Caco-2 (cell line): ENCODE data around the gene SLC6A17. TPM values are rescaled to one million over a fixed set of nuclear protein-coding genes. Genes with fewer than 3 reads are reported as not detected.

Source experiments
- BruUV-seq: library from RNA; stranded (reverse); fragments of 400-500 nt; replicated peaks from 2 replicates; lab custom pipeline; 2021; lab: Mats Ljungman, UMichigan
- CTCF ChIA-PET: fragments of 300-600 bp; sonication (Branson Sonifier 250); formaldehyde crosslinking; loops from one replicate; lab custom pipeline; 2022; ENCODE audit warnings: antibody characterized with exemption; lab: Charles Lee
- POLR2A ChIA-PET: fragments of 300-600 bp; sonication (Branson Sonifier 250); formaldehyde crosslinking; loops from one replicate; lab custom pipeline; 2022; ENCODE audit warnings: antibody characterized with exemption; lab: Charles Lee
- DNase-seq, 2 experiments: peaks; one replicate each; pipeline versions ENCODE4 v3.0.0 to v3.0.0-alpha.2; 2020 to 2022
- H3K27me3 ChIP-seq: replicated peaks from 2 replicates; pipeline ENCODE4 v1.6.0; 2011; ENCODE audit warnings: low read length; ENCODE audit not compliant: control insufficient read depth, insufficient read depth
- H3K36me3 ChIP-seq: 2 replicates; pipeline ENCODE4 v1.5.1; 2011; ENCODE audit warnings: low read length; ENCODE audit not compliant: control insufficient read depth, insufficient read depth
- H3K4me1 ChIP-seq: fragments of 250-450 bp; sonication (Bioruptor Pico); 2 replicates; pipeline ENCODE4 v1.5.1; 2020; ENCODE audit warnings: mild to moderate bottlenecking
- H3K4me3 ChIP-seq: 2 replicates; pipeline ENCODE4 v1.5.1; 2011; ENCODE audit warnings: low read depth, mild to moderate bottlenecking, control low read depth, low read length
- H3K9me3 ChIP-seq: fragments of 250-450 bp; sonication (Bioruptor Pico); 2 replicates; pipeline ENCODE4 v1.5.1; 2020; ENCODE audit warnings: mild to moderate bottlenecking, moderate library complexity
- H3K27ac Mint-ChIP-seq: one replicate; pipeline ENCODE4 v1.8.0; 2022; ENCODE audit warnings: mixed read lengths; ENCODE audit not compliant: unreplicated experiment
- H3K27me3 Mint-ChIP-seq: one replicate; pipeline ENCODE4 v1.8.0; 2022; ENCODE audit warnings: mixed read lengths; ENCODE audit not compliant: insufficient read depth, unreplicated experiment
- H3K36me3 Mint-ChIP-seq: one replicate; pipeline ENCODE4 v1.8.0; 2022; ENCODE audit warnings: mild to moderate bottlenecking, mixed read lengths; ENCODE audit not compliant: insufficient read depth, unreplicated experiment
- H3K4me1 Mint-ChIP-seq: one replicate; pipeline ENCODE4 v1.8.0; 2022; ENCODE audit warnings: low read depth, mixed read lengths; ENCODE audit not compliant: unreplicated experiment
- H3K4me3 Mint-ChIP-seq: one replicate; pipeline ENCODE4 v1.8.0; 2022; ENCODE audit warnings: mild to moderate bottlenecking, moderate library complexity, mixed read lengths; ENCODE audit not compliant: unreplicated experiment
- H3K9me3 Mint-ChIP-seq: one replicate; pipeline ENCODE4 v1.8.0; 2022; ENCODE audit warnings: mixed read lengths; ENCODE audit not compliant: unreplicated experiment
- intact Hi-C: fragments of 100-400 bp; cut with micrococcal nuclease; formaldehyde crosslinking; loops from one replicate; pipeline ENCODE4 v1.10.0; 2022; ENCODE audit not compliant: unreplicated experiment
- total RNA-seq: library from RNA; stranded (reverse); gene quantifications from 2 replicates; pipeline ENCODE4 v1.2.3, GENCODE V29; 2022
- TF ChIP-seq, protein P1 (sequence below), 2 experiments: fragments of 200-600 bp in 1 of 2; IDR thresholded peaks; 1 replicate in 1 of 2; 2 replicates in 1 of 2; pipeline versions ENCODE4 v1.5.1 to v1.8.0; 2011 to 2022; ENCODE audit warnings: antibody characterized with exemption in 1 of 2, control low read depth in 1 of 2, inconsistent platforms in 1 of 2, low read depth in 1 of 2, low read length in 1 of 2, mild to moderate bottlenecking in 1 of 2, moderate library complexity in 1 of 2; ENCODE audit not compliant: insufficient read depth in 1 of 2, severe bottlenecking in 1 of 2, unreplicated experiment in 1 of 2

SLC6A17 gene
- total RNA-seq, 1 experiment from 2014 or later, result not detected

DNA sequence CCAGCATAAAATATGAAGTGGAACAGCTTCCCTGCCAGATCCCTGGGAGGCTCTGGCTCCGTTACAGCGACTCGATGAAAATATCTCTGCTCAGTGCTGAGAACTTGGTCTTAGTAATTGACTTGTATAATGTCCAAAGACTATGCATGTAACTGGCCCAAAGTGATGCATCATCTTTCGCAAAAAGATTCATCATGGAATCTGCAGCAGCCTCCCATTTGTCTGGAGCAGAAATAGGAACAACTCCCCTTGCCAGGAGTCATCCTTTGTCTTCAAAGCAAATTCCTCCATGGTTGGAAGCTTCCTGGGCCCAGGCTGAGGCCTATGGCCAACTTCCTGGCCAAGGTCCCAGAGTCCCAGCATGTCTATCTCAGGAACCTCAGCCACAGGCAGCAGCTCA is 16.9 kb upstream of the SLC6A17 start:
- Mint-ChIP-seq H3K4me1 (no peaks in the 10 kb centered on the region), H3K9me3 (no peaks in the 10 kb centered on the region), H3K36me3 (peaks cover 5% of the 10 kb centered on the region), H3K27ac (no peak overlapping the region), H3K27me3 (peaks cover 11% of the 10 kb centered on the region), H3K4me3 (no peak overlapping the region)
- ChIA-PET CTCF (no interaction called here), POLR2A (no interaction called here)
- no TSS peak for BruUV-seq
- TF ChIP-seq, protein P1, sequence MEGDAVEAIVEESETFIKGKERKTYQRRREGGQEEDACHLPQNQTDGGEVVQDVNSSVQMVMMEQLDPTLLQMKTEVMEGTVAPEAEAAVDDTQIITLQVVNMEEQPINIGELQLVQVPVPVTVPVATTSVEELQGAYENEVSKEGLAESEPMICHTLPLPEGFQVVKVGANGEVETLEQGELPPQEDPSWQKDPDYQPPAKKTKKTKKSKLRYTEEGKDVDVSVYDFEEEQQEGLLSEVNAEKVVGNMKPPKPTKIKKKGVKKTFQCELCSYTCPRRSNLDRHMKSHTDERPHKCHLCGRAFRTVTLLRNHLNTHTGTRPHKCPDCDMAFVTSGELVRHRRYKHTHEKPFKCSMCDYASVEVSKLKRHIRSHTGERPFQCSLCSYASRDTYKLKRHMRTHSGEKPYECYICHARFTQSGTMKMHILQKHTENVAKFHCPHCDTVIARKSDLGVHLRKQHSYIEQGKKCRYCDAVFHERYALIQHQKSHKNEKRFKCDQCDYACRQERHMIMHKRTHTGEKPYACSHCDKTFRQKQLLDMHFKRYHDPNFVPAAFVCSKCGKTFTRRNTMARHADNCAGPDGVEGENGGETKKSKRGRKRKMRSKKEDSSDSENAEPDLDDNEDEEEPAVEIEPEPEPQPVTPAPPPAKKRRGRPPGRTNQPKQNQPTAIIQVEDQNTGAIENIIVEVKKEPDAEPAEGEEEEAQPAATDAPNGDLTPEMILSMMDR (IDR thresholded peaks at IDR 0.05; ENCODE audit: insufficient read depth in 1 of 2, low read depth in 1 of 2, low read length in 1 of 2, severe bottlenecking in 1 of 2, unreplicated experiment in 1 of 2), result no peak
- Histone ChIP-seq H3K4me3 (no peak overlapping the region), H3K9me3 (no peaks in the 10 kb centered on the region), H3K4me1 (no peaks in the 10 kb centered on the region), H3K36me3 (no peaks in the 10 kb centered on the region), H3K27me3 (no peaks in the 10 kb centered on the region)
- DNase-seq, result no peak
- intact Hi-C loops, result no loop called here

DNA sequence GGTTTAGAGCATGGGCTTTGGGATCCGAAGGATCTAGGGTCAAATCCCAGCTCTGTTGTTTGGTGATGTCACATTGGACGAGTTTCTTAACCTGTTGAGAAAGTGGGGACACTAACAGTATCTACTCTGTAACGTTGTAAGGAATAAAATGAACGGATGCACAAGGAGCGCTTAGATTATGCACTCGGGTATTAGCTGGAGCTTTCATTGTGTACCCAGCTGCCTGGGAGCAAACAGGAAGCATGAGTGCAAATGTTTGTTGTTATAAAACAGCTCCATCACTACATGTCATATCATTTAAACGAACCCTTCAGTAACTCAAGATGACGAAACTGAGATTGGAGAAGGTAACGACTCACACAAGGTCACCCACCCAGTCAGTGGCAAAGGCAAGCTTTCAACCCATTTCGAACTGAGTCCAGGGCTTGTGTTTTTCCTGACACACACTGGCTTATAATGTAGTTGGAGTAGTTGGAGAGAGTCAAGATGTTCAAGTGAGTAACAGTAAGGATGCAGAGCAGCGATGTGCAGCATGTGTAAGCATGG is 16.2 kb upstream of the SLC6A17 start:
- no peak for DNase-seq
- Mint-ChIP-seq H3K27me3 (peaks cover 13% of the 10 kb centered on the region), H3K4me3 (no peak overlapping the region), H3K36me3 (peaks cover 5% of the 10 kb centered on the region), H3K27ac (no peak overlapping the region), H3K9me3 (no peaks in the 10 kb centered on the region), H3K4me1 (no peaks in the 10 kb centered on the region)
- H3K27me3 ChIP-seq, result no peaks in the 10 kb centered on the region
- no peaks in the 10 kb centered on the region for H3K4me1 ChIP-seq
- TF ChIP-seq, protein P1 (IDR thresholded peaks at IDR 0.05; ENCODE audit: insufficient read depth in 1 of 2, low read depth in 1 of 2, low read length in 1 of 2, severe bottlenecking in 1 of 2, unreplicated experiment in 1 of 2), result no peak
- no peak overlapping the region for H3K4me3 ChIP-seq
- no TSS peak for BruUV-seq
- no peaks in the 10 kb centered on the region for H3K36me3 ChIP-seq
- H3K9me3 ChIP-seq, result no peaks in the 10 kb centered on the region
- POLR2A ChIA-PET, result no interaction called here
- intact Hi-C loops, result no loop called here
- CTCF ChIA-PET, result interaction anchor here (0.7 kb wide), 1 partner anchor 74 kb away, joined by 3 read pairs; no protein-coding TSS in a partner anchor

GRCh38 chr1:110135246-110135645 is 15.0 kb upstream of the SLC6A17 start:
- Mint-ChIP-seq H3K4me3 (no peak overlapping the region), H3K27me3 (peaks cover 16% of the 10 kb centered on the region), H3K27ac (no peak overlapping the region), H3K4me1 (no peaks in the 10 kb centered on the region), H3K36me3 (peaks cover 5% of the 10 kb centered on the region), H3K9me3 (no peaks in the 10 kb centered on the region)
- TF ChIP-seq, protein P1 (IDR thresholded peaks at IDR 0.05; ENCODE audit: insufficient read depth in 1 of 2, low read depth in 1 of 2, low read length in 1 of 2, severe bottlenecking in 1 of 2, unreplicated experiment in 1 of 2), result no peak
- no peaks in the 10 kb centered on the region for H3K27me3 ChIP-seq
- no peak overlapping the region for H3K4me3 ChIP-seq
- H3K9me3 ChIP-seq, result no peaks in the 10 kb centered on the region
- ChIA-PET POLR2A (interaction anchor here (0.6 kb wide), 1 partner anchor 110 kb away, joined by 3 read pairs; no protein-coding TSS in a partner anchor), CTCF (no interaction called here)
- H3K4me1 ChIP-seq, result no peaks in the 10 kb centered on the region
- BruUV-seq, result no TSS peak
- no peaks in the 10 kb centered on the region for H3K36me3 ChIP-seq
- DNase-seq, result no peak
- intact Hi-C loops, result no loop called here
